Mesendoderm (in vitro differentiated cells): ENCODE results near the gene CD82.
A peak's percentile ranks its signal among the peaks of the same experiment; 100 is the strongest.

Experiments used
- DNase-seq: peaks from one replicate; pipeline ENCODE4 v3.0.0; 2013
- H2AK5ac ChIP-seq: 2 replicates; pipeline ENCODE4 v1.6.1; 2013; ENCODE audit warnings: low read length, inconsistent platforms
- H2BK120ac ChIP-seq: 2 replicates; pipeline ENCODE4 v1.6.1; 2013; ENCODE audit warnings: low read depth, mild to moderate bottlenecking, low read length, moderate library complexity, mixed read lengths
- H2BK15ac ChIP-seq: replicated peaks from 2 replicates; pipeline ENCODE4 v1.6.1; 2013; ENCODE audit warnings: low read depth, mild to moderate bottlenecking, moderate library complexity
- H2BK5ac ChIP-seq: 2 replicates; pipeline ENCODE4 v1.6.1; 2013; ENCODE audit warnings: low read length, inconsistent platforms
- H3K18ac ChIP-seq: 2 replicates; pipeline ENCODE4 v1.6.1; 2013; ENCODE audit warnings: mild to moderate bottlenecking, low read length, mixed read lengths
- H3K23ac ChIP-seq: one replicate; pipeline ENCODE4 v1.6.1; 2013; ENCODE audit warnings: low read length
- H3K27ac ChIP-seq: 2 replicates; pipeline ENCODE4 v1.5.1; 2013; ENCODE audit warnings: low read depth, mild to moderate bottlenecking, inconsistent platforms, low read length, moderate library complexity
- H3K27me3 ChIP-seq: 2 replicates; pipeline ENCODE4 v1.6.1; 2013; ENCODE audit warnings: low read length, control low read depth, mild to moderate bottlenecking, inconsistent platforms; ENCODE audit not compliant: insufficient read depth, poor library complexity
- H3K36me3 ChIP-seq: 2 replicates; pipeline ENCODE4 v1.6.1; 2013; ENCODE audit warnings: low read length, inconsistent platforms; ENCODE audit not compliant: control insufficient read depth, insufficient read depth
- H3K4ac ChIP-seq: one replicate; pipeline ENCODE4 v1.6.1; 2013; ENCODE audit warnings: low read depth, mild to moderate bottlenecking, low read length, moderate library complexity
- H3K4me1 ChIP-seq: 2 replicates; pipeline ENCODE4 v1.6.1; 2013; ENCODE audit warnings: low read depth, low read length, inconsistent platforms; ENCODE audit not compliant: control insufficient read depth
- H3K4me2 ChIP-seq: 2 replicates; pipeline ENCODE4 v1.6.1; 2013; ENCODE audit warnings: low read length
- H3K4me3 ChIP-seq: 2 replicates; pipeline ENCODE4 v1.5.1; 2013; ENCODE audit warnings: mild to moderate bottlenecking, low read length
- H3K56ac ChIP-seq: one replicate; pipeline ENCODE4 v1.6.1; 2013; ENCODE audit warnings: low read length
- H3K79me1 ChIP-seq: 2 replicates; pipeline ENCODE4 v1.6.1; 2013; ENCODE audit warnings: low read length, inconsistent platforms
- H3K79me2 ChIP-seq: 2 replicates; pipeline ENCODE4 v1.6.1; 2013; ENCODE audit warnings: mild to moderate bottlenecking, low read length; ENCODE audit not compliant: control insufficient read depth, insufficient read depth
- H3K9ac ChIP-seq: 2 replicates; pipeline ENCODE4 v1.6.1; 2013; ENCODE audit warnings: low read length, inconsistent platforms
- H4K5ac ChIP-seq: one replicate; pipeline ENCODE4 v1.6.1; 2013; ENCODE audit warnings: low read length
- H4K8ac ChIP-seq: one replicate; pipeline ENCODE4 v1.6.1; 2013; ENCODE audit warnings: low read depth, mild to moderate bottlenecking, control low read depth, low read length, moderate library complexity
- WGBS: extraction: QIAGEN DNeasy Blood & Tissue Kit; methylation state at CpG from one replicate; pipeline ENCODE4 v1.1.7; 2013; ENCODE audit warnings: low lambda C conversion rate, missing lambda C conversion rate; ENCODE audit not compliant: insufficient coverage; ENCODE audit errors: extremely low coverage; 5-methylcytosine and 5-hydroxymethylcytosine counted together

The CD82 gene

DNA sequence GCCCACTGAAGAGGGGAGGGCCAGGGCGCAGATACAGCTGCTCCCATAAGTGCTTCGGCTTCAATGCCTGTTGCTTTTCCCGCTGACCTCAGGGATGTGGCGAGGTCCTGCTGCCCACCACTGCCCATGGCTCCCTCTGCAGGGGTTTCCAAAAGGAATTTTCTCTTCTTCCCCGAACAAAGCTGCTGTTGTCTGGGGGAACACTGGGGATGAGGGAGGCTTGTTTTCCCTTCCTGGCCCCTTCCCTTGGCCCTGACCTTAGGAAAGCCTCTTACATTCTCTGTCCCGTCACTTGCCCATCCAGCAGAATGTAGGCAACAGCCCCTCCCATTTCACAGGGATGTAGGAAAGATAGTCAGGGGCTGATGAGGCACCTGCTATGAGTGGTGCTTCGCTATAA lies 34.8 kb downstream of the CD82 start:
- no peak for DNase-seq
- no peak overlapping the region for H3K4me3 ChIP-seq
- H2BK120ac ChIP-seq: no peak overlapping the region
- no peaks in the 10 kb centered on the region for H3K79me1 ChIP-seq
- H3K79me2 ChIP-seq: no peaks in the 10 kb centered on the region
- no peaks in the 10 kb centered on the region for H3K27me3 ChIP-seq
- H3K36me3 ChIP-seq: no peaks in the 10 kb centered on the region
- H3K23ac ChIP-seq: no peak overlapping the region
- H3K4me2 ChIP-seq: no peak overlapping the region
- no peak overlapping the region for H2AK5ac ChIP-seq
- H3K27ac ChIP-seq: no peak overlapping the region
- H3K56ac ChIP-seq: no peak overlapping the region
- no peak overlapping the region for H3K18ac ChIP-seq
- H3K9ac ChIP-seq: no peak overlapping the region
- H3K4ac ChIP-seq: no peak overlapping the region
- H3K4me1 ChIP-seq: no peaks in the 10 kb centered on the region
- no peak overlapping the region for H2BK15ac ChIP-seq
- no peak overlapping the region for H2BK5ac ChIP-seq
- H4K5ac ChIP-seq: no peak overlapping the region
- no CpG with 5 or more reads among the region's 7 CpGs for WGBS
- no peak overlapping the region for H4K8ac ChIP-seq

DNA sequence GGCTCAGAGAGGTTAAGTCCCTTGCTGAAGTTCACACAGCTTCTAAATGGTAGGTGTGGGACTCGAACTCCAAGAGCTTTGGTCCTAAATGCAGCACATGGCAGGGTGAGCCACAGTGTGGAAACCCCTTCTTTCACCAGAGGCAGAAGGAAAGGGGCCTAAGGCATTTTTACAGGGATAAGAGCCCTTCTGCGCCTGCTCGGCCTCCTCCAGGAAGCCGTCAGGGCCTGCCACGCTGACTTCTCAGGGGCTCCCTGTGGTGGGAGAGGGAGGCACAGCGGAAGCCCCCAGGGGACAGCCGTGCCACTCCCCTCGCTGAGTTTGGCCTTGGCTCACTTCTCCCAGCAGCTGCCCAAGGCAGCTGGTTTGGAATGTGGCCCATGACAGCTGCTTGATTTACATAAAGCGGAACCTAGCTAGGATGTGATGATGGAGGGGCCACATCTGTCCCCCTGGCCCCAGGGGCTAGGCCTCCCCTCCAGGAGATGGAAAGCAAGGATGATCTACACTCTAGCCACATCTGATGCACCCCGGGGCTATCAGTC lies 35.4 kb downstream of the CD82 start:
- Histone ChIP-seq H2AK5ac (no peak overlapping the region), H3K4ac (no peak overlapping the region), H3K4me3 (no peak overlapping the region), H2BK15ac (no peak overlapping the region), H3K4me2 (no peak overlapping the region), H2BK5ac (no peak overlapping the region), H3K4me1 (no peaks in the 10 kb centered on the region), H3K9ac (no peak overlapping the region), H4K8ac (no peak overlapping the region), H3K79me1 (no peaks in the 10 kb centered on the region), H3K18ac (no peak overlapping the region), H3K23ac (no peak overlapping the region), H4K5ac (no peak overlapping the region), H2BK120ac (no peak overlapping the region), H3K27ac (no peak overlapping the region), H3K27me3 (no peaks in the 10 kb centered on the region), H3K79me2 (no peaks in the 10 kb centered on the region), H3K56ac (no peak overlapping the region), H3K36me3 (no peaks in the 10 kb centered on the region)
- DNase-seq: peak; percentile 39
- WGBS: no CpG with 5 or more reads among the region's 10 CpGs

DNA sequence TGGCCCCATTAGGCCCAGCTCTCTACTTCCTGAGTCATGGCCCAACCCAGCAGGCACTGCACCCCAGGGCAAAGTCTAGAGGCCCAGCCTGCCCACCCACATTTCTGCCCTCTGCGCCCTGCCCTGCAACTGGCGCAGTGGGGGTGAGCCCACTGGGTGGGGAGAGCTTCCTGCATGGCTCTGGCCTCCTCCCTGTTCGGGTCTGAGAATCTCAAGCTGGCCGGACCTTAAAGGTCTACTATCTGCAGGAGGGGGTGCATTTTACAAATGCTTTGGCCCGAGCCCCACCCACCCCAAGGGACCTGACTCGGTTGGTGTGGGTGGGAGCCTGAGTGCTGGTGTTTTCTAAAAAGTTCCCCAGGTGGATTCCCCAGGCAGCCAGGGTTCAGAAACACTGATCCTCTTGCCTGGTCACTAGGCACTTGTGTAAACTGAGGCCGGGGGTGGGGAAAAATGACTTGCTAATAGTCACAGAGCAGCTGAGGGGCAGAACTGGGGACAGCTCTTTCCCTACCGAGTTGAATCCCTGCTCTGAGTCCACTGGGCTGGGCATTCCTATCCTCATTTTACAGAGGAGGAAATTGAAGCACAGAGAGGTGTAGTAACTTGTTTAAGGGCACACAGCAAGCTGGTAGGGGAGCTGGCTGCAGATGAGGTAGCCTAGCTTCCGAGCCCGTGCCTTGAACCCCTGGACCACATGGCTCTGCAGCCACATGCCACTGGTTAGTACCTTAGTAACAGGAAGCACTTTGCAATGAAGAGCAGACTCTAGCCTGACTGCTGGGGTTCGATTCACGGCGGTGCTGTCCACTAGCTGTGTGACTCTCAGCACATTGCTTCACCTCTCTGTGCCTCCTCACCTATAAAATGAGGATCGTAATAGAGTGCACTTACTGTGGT lies 36.3 kb downstream of the CD82 start:
- H2BK5ac ChIP-seq: no peak overlapping the region
- no peak overlapping the region for H3K4me3 ChIP-seq
- no peak overlapping the region for H3K23ac ChIP-seq
- DNase-seq: no peak
- H3K4me2 ChIP-seq: no peak overlapping the region
- H4K5ac ChIP-seq: no peak overlapping the region
- no peaks in the 10 kb centered on the region for H3K4me1 ChIP-seq
- no peaks in the 10 kb centered on the region for H3K27me3 ChIP-seq
- no peak overlapping the region for H2BK120ac ChIP-seq
- no peaks in the 10 kb centered on the region for H3K79me1 ChIP-seq
- H2AK5ac ChIP-seq: no peak overlapping the region
- no CpG with 5 or more reads among the region's 14 CpGs for WGBS
- H4K8ac ChIP-seq: no peak overlapping the region
- no peak overlapping the region for H3K27ac ChIP-seq
- no peak overlapping the region for H3K4ac ChIP-seq
- H3K79me2 ChIP-seq: no peaks in the 10 kb centered on the region
- no peak overlapping the region for H3K18ac ChIP-seq
- H3K56ac ChIP-seq: no peak overlapping the region
- H2BK15ac ChIP-seq: no peak overlapping the region
- no peak overlapping the region for H3K9ac ChIP-seq
- H3K36me3 ChIP-seq: no peaks in the 10 kb centered on the region

DNA sequence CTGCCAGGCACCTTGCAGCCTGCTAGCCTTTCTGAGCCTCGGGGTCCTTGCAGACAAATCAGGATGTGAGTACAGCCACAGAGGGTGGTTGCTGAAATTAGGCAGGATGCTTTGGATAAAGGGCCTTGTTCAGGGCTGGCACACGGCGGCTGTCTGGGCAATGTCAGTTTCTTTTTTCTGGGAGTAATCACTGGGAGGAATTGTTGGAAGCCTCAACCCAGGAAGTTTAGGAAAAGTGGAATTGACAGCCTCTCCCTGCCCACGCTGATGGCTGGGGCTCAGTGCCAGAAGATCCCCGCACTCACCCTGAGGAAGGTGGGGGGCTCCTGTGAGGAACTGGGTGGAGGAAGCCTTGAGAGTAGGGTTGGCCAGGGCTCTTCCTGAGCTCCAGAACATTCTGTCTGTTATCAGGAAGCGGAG lies 37.4 kb downstream of the CD82 start:
- Histone ChIP-seq H3K27ac (no peak overlapping the region), H3K79me1 (no peaks in the 10 kb centered on the region), H3K56ac (no peak overlapping the region), H2AK5ac (no peak overlapping the region), H3K4me2 (no peak overlapping the region), H3K27me3 (no peaks in the 10 kb centered on the region), H2BK15ac (no peak overlapping the region), H3K4me3 (no peak overlapping the region), H4K5ac (no peak overlapping the region), H2BK5ac (no peak overlapping the region), H3K79me2 (no peaks in the 10 kb centered on the region), H3K4me1 (no peaks in the 10 kb centered on the region), H3K18ac (no peak overlapping the region), H3K9ac (no peak overlapping the region), H4K8ac (no peak overlapping the region), H3K23ac (no peak overlapping the region), H3K36me3 (no peaks in the 10 kb centered on the region), H3K4ac (no peak overlapping the region), H2BK120ac (no peak overlapping the region)
- WGBS: no CpG with 5 or more reads among the region's 6 CpGs
- no peak for DNase-seq

DNA sequence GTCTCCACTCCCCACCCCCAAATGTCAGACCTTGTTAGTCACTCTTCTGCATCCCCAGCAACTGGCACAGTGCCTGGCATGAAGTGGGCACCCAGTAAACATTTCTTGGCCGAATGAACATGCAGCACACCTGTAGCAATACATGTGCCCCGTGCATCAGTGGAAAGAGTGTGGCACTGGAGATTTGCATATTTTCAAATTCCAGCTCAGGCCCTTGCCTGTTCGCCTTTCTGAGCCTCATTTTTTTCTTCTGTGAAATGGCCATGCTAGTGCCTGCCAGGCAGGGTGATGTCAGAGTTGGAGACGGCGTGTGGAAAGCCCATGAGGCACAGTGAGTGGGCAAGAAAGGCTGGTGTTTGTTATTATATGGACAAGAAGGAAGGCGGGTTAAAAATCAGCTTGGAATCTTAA lies 38.7 kb downstream of the CD82 start:
- Histone ChIP-seq H2BK5ac (no peak overlapping the region), H3K79me2 (no peaks in the 10 kb centered on the region), H2BK120ac (no peak overlapping the region), H3K79me1 (no peaks in the 10 kb centered on the region), H4K5ac (no peak overlapping the region), H3K9ac (no peak overlapping the region), H3K4me2 (no peak overlapping the region), H3K23ac (no peak overlapping the region), H2AK5ac (no peak overlapping the region), H4K8ac (no peak overlapping the region), H3K4me1 (no peaks in the 10 kb centered on the region), H2BK15ac (no peak overlapping the region), H3K56ac (no peak overlapping the region), H3K4me3 (no peak overlapping the region), H3K27ac (no peak overlapping the region), H3K18ac (no peak overlapping the region), H3K4ac (no peak overlapping the region), H3K36me3 (no peaks in the 10 kb centered on the region), H3K27me3 (no peaks in the 10 kb centered on the region)
- WGBS: no CpG with 5 or more reads among the region's 6 CpGs
- DNase-seq: no peak
